AG04450 (cell line): ENCODE data around the gene MYBPC3. TPM values are rescaled to one million over a fixed set of nuclear protein-coding genes. Genes with fewer than 3 reads are reported as not detected.

Experiments
- CTCF ChIA-PET: fragments of 300-600, 350-600 bp; formaldehyde crosslinking; extraction: SDS; loops from one replicate; lab custom pipeline; 2022; ENCODE audit warnings: antibody characterized with exemption, inconsistent platforms; lab: Charles Lee
- POLR2A ChIA-PET: fragments of 350-600 bp; formaldehyde crosslinking; extraction: SDS; loops from one replicate; lab custom pipeline; 2021; ENCODE audit warnings: antibody characterized with exemption, inconsistent platforms; lab: Yijun Ruan, JAX
- DNase-seq: peaks from one replicate; pipeline ENCODE4 v3.0.0-alpha.2; 2011; ENCODE audit warnings: low read depth, low spot score
- H3K27ac ChIP-seq: one replicate; pipeline ENCODE4 v1.5.1; 2012; ENCODE audit warnings: low read depth, low read length, control low read depth
- H3K27me3 ChIP-seq: one replicate; pipeline ENCODE4 v1.6.0; 2012; ENCODE audit warnings: low read length; ENCODE audit not compliant: control insufficient read depth, insufficient read depth
- H3K4me3 ChIP-seq: 2 replicates; pipeline ENCODE4 v1.5.1; 2011; ENCODE audit warnings: mild to moderate bottlenecking, low read depth, low read length, control low read depth
- H3K9me3 ChIP-seq: 2 replicates; pipeline ENCODE4 v1.5.1; 2012; ENCODE audit warnings: low read length; ENCODE audit not compliant: control insufficient read depth, insufficient read depth
- polyA plus RNA-seq: library from polyadenylated mRNA; depleted of rRNA; stranded (reverse); fragments of >200 nt; gene quantifications from 2 replicates; pipeline ENCODE4 v1.2.3, GENCODE V29; 2011
- TF ChIP-seq, protein P1 (sequence below): IDR thresholded peaks from 2 replicates; pipeline ENCODE4 v1.5.1; 2011; ENCODE audit warnings: low read depth, low read length, control low read depth, inconsistent platforms

MYBPC3 gene
- polyA plus RNA-seq, 1 experiment: not detected

GRCh38 chr11:47289856-47290255, 62.6 kb downstream of the MYBPC3 start:
- H3K27ac ChIP-seq: no peak overlapping the region
- ChIA-PET CTCF (interaction anchor here (1.0 kb wide), 1 partner anchor 31 kb away, joined by 3 read pairs; no protein-coding TSS in a partner anchor), POLR2A (no interaction called here)
- TF ChIP-seq, protein P1, sequence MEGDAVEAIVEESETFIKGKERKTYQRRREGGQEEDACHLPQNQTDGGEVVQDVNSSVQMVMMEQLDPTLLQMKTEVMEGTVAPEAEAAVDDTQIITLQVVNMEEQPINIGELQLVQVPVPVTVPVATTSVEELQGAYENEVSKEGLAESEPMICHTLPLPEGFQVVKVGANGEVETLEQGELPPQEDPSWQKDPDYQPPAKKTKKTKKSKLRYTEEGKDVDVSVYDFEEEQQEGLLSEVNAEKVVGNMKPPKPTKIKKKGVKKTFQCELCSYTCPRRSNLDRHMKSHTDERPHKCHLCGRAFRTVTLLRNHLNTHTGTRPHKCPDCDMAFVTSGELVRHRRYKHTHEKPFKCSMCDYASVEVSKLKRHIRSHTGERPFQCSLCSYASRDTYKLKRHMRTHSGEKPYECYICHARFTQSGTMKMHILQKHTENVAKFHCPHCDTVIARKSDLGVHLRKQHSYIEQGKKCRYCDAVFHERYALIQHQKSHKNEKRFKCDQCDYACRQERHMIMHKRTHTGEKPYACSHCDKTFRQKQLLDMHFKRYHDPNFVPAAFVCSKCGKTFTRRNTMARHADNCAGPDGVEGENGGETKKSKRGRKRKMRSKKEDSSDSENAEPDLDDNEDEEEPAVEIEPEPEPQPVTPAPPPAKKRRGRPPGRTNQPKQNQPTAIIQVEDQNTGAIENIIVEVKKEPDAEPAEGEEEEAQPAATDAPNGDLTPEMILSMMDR: no peak
- no peak overlapping the region for H3K4me3 ChIP-seq
- no peaks in the 10 kb centered on the region for H3K27me3 ChIP-seq
- H3K9me3 ChIP-seq: no peaks in the 10 kb centered on the region
- DNase-seq: no peak

DNA sequence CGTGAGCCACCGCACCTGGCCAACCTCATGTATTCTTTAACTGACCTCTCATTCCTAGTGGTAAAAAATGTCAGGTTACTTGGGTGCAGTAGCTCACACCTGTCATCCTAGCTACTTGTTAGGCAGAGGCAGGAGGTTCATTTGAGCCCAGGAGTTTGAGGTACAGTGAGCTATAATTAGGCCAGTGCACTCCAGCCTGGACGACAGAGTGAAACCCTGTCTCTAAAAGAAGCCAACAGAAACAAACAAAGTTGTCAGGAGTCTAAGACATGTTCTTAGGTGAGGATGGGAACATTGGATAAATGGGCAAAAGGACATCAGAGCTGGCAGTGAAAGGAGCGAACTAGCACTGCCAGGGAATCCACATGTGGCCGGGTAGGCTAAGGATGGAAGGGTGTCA, 64.4 kb downstream of the MYBPC3 start:
- ChIA-PET POLR2A (no interaction called here), CTCF (no interaction called here)
- Histone ChIP-seq H3K4me3 (no peak overlapping the region), H3K27me3 (no peaks in the 10 kb centered on the region), H3K9me3 (no peaks in the 10 kb centered on the region; the same call in 1 of the 2 replicates), H3K27ac (no peak overlapping the region)
- DNase-seq: no peak
- TF ChIP-seq, protein P1: no peak

- no peak overlapping the region for H3K4me3 ChIP-seq
- DNase-seq: no peak
- TF ChIP-seq, protein P1: no peak
- no peak overlapping the region for H3K27ac ChIP-seq
- CTCF ChIA-PET: interaction anchor here (0.7 kb wide), 1 partner anchor 20 kb away, joined by 3 read pairs; no protein-coding TSS in a partner anchor
- H3K9me3 ChIP-seq: no peaks in the 10 kb centered on the region; the same call in 1 of the 2 replicates
- POLR2A ChIA-PET: no interaction called here
- H3K27me3 ChIP-seq: no peaks in the 10 kb centered on the region
Observed at GRCh38 chr11:47285969-47286770, 66.3 kb downstream of the MYBPC3 start.

DNA sequence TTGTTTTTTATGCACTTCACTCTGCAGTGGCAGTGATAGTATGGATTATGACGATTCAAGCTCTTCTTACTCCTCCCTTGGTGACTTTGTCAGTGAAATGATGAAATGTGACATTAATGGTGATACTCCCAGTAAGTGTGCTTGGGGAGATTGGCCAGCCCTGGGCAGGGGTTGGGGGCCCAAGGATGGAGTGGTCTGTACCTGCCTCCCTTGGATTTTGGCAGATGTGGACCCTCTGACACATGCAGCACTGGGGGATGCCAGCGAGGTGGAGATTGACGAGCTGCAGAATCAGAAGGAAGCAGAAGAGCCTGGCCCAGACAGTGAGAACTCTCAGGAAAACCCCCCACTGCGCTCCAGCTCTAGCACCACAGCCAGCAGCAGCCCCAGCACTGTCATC, 68.4 kb downstream of the MYBPC3 start:
- ChIA-PET POLR2A (no interaction called here), CTCF (interaction anchor here (1.1 kb wide), 1 partner anchor 71 kb away, joined by 5 read pairs; no protein-coding TSS in a partner anchor)
- Histone ChIP-seq H3K27ac (no peak overlapping the region), H3K27me3 (no peaks in the 10 kb centered on the region), H3K9me3 (no peaks in the 10 kb centered on the region; the same call in 1 of the 2 replicates), H3K4me3 (no peak overlapping the region)
- DNase-seq: no peak
- TF ChIP-seq, protein P1: no peak

DNA sequence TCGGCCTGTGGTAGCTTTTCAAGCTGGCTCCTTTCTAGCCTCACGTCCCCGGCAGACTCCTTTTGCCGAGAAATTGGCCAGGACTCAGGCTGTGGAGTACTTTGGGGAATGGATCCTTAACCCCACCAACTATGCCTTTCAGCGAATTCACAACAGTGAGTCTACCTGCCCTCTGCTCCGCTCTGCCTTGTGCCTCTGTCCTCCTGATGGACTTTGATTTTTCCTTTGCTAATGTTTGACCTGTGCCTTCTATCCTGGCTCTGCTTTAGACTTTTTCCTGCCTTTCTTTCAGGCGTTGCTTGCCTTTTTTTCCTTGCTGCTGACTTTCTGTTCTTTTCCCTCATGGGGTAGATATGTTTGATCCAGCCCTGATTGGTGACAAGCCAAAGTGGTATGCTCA, 70.0 kb downstream of the MYBPC3 start:
- no peak for DNase-seq
- H3K27me3 ChIP-seq: no peaks in the 10 kb centered on the region
- TF ChIP-seq, protein P1: no peak
- no peak overlapping the region for H3K27ac ChIP-seq
- no peaks in the 10 kb centered on the region; the same call in 1 of the 2 replicates for H3K9me3 ChIP-seq
- ChIA-PET CTCF (no interaction called here), POLR2A (no interaction called here)
- no peak overlapping the region for H3K4me3 ChIP-seq
